OCI-M2 (cell line): ENCODE results near the gene IPO7.
"Not testable (repeated sequence)": the region's sequence is repeated elsewhere in the genome, so short reads cannot be mapped to it uniquely, and the experiment has no call there.

Experiments used
- DNase-seq: peaks from one replicate; lab custom pipeline; 2025; ENCODE audit not compliant: unreplicated experiment; lab: John Stamatoyannopoulos, UW

The IPO7 gene

DNA sequence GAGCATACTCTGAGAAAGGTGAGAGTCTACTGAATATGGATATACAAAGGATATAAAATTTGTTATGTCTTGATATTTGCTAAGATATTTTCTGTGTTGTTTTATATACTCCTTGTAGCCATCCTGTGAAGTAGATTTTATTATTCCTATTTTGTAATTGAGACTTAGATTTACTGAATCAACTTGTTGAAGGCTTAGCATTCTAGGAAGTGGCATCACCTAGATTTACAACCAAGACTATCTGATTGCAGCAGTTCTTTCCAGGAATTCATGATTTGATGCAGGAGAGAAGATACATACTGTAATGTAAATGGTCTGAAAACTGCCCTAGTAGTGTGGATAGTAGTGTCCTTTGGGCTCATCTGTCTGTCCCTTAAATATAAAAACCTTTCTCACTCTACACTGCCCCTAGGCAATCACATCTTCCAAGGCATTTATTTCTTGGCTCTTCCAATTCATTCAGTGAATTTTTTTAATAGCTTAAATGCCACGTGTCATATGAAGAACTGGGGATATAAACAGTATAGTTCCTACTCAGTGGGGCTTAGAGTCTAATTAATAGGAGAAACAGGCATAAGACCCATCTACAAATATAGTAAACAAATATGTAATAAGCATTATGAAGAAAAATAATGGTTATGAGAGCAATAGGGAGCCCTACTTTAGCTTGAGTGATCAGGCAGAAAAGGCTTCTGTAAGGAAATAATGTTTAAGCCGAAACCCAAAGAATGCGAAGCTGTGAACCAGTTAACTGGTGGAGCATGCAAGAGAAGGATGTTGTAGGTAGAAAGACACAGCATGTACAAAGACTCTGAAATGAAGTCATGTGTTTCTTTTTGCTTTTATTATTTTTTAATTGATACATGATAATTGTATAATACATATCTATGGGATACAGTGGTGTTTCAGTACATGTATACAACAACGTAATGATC lies 13.6 kb downstream of the IPO7 start:
- no peak for DNase-seq

DNA sequence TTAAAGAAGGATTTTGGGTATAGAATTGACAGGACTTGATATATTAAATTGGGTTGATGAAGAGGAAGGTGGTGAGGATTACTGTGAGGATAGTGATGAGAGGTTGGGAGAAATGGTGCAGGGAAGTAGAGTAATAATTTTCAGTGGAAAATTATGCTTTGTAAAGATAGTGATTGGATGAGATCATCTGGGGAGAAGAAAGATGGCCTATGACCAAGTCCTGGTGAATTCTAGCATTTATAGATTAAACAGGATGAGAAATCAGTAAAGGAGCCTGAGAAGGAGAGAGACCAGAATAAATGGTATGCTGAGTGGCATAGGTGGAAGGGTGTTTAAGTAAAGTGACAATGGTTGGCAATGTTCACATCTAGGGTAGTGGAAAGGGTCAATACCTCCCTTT lies 15.0 kb downstream of the IPO7 start:
- no peak for DNase-seq

DNA sequence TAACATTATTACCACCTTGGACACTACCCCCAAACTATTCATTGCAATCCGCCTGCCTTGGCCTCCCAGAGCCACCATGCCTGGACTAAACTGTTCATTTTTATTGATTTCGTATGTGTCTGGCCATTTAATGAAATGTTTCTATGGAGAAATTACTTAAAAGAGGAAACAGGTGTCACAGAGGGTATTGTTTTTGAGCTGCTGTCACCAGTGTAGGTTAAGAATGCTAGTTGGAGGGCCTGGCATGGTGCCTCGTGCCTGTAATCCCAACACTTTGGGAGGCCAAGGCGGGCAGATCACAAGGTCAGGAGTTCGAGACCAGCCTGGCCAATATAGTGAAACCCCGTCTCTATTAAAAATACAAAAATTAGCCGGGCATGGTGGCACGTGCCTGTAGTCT lies 17.4 kb downstream of the IPO7 start:
- not testable (repeated sequence) for DNase-seq

DNA sequence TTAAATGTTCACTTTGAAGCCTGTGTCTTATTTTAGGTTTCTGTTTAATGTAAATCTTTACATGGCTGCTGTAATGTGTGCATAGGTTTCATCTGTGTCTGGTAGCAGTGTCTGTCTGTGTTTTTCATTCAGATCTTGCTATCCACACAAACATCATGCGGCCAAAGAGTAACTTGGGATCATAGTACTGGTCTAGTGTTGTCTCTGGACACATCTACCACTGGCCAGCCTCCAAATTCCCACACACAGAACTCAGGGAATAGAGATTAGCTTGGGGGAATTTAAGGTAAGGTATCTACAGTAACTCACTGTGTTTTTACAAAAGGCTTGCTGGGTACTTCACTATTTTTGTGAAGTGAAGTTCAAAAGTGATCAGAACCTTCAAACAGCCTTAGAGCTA lies 44.3 kb downstream of the IPO7 start:
- DNase-seq = no peak

DNA sequence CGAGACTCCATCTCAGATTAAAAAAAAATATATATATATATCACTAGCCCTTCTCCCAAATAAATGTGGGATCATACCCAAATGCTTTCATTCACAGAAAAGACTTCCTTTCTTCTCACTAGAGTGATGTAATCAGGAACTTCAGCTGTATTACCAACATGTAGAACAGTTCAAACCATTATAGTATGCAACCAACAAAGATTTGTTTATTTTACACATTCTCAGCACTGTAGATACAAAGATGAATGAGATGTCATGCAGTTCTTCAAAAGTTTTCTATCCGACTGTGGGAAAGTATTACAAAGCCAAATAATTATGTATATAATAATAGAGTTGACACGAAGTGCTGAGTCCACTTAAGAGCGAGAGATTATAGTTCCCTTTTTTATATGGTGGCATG lies 54.2 kb downstream of the IPO7 start:
- no peak for DNase-seq

DNA sequence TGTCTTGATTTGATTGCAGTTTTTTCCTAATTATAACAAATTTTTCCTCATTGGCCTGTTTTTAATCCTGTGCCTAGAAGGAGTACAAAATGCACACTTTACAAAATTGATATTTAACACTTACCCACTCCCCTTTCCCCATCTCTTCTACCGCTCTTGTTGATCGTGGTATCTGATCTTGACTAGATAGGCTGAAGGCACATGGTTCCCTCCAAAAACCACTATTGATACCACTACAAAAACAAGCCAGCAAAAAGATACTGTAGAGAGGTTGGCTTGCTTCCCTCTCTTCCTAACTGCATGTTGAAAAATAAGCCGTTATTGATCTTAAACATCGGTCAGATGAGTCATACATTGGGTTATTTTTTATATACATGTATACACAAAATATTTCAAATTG lies 61.8 kb downstream of the IPO7 start:
- DNase-seq = no peak

DNA sequence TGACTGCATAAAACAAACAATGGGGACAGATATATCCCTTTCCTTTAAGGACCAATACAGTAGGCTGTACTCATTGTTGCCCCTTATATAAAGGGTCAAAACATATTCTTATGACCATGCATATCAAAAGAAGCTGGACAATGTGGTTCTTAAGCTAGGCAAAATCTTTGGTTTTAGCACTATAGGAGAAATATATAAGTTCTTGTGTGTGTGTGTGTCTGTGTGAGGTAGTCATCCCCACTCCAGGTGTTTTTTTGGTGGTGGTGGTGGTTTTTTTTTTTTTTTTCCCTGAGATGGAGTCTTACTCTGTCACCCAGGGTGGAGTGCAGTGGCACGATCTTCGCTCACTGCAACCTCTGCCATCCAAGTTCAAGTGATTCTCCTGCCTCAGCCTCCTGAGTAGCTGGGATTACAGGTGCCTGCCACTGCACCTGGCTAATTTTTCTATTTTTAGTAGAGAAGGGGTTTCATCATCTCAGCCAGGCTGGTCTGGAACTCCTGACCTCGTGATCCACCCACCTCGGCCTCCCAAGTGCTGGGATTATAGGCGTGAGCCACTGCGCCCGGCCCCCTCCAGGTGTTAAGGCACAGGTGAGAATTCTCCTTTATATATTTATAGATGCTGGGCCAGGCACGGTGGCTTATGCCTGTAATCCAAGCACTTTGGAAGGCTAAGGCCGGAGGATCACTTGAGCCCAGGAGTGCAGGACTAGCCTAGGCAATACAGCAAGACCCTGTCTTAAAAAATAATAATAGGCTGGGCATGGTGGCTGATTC lies 64.3 kb downstream of the IPO7 start:
- DNase-seq = no peak

DNA sequence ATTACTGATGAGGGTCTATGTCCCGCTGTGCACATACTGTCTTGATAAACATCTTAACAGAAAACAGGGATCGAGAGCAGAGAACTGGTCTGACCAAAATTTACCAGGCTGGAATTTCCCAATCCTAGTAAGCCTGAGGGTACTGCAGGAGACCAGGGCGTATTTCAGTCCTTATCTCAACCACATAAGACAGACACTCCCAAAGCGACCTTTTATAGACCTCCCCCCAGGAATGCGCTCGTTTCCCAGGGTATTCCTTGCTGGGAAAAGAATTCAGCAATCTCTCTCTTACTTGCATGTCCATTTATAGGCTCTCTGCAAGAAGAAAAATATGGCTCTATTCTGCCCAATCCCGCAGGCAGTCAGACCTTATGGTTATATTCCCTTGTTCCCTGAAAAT lies 67.6 kb downstream of the IPO7 start:
- not testable (repeated sequence) for DNase-seq

DNA sequence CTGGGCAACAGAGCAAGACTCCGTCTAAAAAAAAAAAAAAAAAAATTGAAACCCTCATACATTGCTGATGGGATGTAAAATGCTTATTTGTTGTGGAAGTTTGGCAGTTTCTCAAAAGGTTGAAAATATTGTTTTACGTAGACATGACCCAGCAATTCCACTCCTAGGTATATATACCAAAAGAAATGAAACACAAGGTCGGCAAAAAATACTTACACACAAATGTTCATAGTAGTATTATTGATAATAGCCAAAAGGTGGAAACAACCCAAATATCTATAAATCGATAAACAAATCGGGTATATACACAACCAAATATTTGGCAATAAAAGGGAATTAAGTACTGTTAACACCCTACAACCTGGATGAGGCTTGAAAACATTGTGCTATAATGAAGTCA lies 71.3 kb downstream of the IPO7 start:
- DNase-seq = no peak

DNA sequence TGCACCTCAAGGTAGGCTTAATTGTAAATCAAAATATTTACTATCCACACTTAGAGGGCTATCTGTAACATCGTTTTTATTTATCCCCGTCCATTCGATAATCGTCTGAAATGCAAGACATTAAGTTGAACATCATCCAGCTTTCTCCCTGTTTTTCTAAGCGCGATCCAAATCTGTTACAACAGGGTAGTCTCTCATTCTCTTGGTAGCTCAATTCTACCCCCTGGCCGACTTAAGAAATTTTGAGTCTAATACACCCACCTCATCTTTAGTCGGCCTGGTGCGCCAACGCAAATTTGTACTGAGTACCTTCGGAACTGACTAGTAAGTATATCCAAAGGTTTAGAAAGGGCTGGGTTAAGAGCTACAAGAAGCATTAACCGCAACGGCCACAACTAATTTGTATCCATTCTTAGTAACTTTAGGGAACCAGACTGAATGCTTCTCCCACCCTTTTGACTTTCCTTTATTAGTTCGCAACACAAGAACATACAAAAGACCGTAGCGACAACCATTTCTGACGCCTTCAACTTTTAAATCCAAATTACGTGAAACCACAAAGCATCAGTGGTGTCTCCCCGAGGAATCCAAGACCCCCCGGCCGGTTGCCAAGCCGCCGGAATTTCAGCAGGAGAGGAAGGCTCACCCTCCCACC lies 75.3 kb downstream of the IPO7 start:
- DNase-seq = no peak

DNA sequence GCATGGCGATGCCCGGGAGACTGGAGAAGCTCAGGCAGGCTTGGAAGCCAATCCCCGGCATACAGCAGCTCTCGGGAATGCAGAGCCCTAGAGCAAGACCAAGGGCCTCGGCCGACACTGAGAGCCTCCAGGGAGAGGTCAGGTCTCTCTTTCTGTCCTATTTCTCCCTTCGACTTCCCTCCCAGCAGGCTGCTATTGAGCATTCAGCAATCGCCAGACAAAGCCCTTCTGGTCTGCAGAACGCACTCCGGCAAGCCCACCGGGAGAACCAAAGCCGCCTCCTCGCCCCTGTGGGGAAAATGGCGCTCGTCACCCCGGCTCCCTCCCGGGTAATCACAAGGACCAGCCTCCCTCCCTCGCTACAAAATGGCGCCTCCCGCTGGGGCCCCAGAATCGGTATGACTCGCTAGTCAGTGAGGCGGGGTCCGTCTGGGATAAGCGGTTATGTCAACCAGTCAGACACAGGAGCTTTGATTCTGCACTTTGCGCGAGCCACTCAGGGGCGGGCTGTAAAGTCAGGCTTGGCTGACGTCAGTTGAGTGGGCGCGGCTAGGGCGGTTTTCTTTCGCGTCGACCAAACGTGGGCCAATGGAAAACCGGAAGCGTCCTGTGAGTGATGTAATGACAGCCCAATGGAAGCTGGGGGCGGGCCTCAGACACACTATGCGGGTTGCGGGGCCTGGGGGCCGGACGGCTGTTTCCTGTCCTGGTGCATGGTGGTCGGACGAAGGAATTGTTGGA lies 76.0 kb downstream of the IPO7 start, which contains the start of gene ZNF143:
ZNF143 (plus strand) TSS at position 691 of the 741 bp plus-strand sequence. CDS start 10,297 bp downstream, outside the sequence.
- peak; percentile 96 for DNase-seq

DNA sequence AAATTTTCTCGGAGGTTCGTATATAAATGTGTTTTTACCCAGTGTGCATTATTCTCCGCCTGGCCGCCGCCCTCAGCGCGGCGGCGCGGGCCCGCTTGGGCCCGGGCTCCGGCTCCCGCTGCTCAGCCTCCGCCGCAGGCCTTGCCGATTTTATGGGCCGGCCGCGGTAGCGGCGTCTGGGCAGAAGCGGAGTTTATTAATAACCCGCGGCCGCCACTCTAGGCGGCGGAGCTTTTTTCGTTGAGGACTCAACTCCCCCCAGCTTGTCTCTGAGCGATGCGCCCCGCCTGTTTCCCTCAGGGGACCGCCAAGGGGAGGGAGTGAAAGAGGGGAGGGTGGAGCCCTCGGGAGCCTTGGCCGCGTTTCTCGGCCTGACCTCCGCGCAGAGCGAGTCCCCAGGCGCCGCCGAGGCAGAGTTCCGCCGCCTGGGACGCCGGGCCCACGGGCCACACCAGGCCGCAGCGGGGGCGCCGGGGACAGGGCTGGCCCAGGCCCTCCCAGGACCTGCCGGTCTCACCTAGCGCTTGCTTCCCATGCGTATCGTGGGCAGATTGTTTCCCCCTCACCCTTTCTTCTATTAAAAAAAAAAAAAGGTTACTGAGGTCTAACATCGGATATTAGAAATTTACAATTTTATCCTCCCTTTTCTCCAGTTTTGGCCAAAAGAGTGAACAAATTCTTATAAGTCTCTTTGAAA lies 76.8 kb downstream of the IPO7 start:
- peak; percentile 81 for DNase-seq

DNA sequence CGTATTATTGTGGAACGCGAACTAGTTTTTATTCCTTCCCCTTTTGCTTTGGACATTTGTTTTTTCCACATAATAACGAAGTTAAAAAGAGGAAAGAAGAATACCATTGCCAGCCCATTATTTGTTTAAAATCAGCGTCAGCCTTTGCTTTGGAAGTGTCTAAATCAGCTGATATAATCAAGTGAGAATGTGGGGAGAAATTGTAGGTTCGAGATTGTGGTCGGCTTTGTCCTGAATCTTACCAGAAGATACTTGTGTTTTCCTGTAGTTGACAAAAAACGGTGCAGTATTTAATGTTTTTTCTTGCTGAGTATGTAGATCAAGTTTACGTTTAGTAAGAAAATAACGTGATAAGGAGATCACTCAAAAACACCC lies 77.3 kb downstream of the IPO7 start:
- DNase-seq = no peak

DNA sequence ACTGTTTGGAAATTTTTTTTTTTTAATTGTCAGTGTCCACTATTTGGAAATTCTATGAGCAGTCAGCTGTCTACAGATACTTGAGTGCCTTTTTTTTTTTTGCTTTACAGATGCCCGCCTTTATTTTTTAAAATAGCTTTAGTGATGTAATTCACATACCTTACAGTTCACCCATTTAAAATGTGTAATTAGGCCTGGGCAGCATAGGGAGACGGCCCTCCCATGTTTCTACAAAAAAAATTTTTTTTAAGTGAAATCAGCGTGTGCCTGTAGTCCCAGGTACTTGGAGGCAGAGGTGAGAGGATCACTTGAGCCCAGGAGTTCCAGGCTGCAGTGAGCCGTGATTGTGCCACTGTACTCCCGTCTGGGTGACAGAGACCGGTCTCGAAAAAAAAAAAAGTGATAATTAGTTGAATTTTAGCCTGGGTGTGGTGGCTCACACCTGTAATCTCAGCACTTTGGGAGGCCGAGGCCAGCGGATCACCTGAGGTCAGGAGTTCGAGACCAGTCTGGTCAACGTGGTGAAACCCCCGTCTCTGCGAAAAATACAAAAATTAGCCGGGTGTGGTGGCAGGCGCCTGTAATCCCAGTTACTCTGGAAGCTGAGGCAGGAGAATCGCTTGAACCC lies 77.8 kb downstream of the IPO7 start:
- no peak for DNase-seq

DNA sequence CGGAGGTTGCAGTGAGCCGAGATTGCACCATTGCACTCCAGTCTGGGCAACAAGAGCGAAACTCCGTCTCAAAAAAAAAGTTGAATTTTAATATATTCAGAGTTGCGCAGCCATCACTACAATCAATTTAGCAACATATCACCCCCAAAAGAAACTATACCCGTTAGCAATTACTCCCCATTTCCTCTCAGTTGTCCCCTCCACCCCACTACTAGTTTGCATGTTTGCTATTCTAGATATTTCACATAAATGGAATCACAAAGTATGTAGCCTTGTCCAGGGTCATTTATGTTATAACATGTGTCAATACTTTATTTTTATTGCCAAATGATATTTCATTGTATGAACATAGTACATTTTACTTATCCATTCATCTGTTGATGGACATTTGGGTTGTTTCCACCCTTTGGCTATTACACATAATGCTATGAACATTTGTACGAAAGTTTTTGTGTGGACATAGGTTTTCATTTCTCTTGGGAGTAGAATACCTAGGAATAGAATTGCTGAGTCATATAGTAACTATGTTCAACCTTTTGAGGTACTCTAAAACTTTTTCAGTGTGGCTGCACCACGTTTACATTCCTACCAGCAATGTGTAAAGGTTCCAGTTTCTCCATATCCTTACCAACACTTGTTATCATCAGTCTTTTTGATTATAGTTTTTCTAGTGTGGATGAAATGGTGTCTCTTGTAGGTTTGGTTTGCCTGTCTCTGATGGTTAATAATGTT lies 78.5 kb downstream of the IPO7 start:
- DNase-seq = no peak

DNA sequence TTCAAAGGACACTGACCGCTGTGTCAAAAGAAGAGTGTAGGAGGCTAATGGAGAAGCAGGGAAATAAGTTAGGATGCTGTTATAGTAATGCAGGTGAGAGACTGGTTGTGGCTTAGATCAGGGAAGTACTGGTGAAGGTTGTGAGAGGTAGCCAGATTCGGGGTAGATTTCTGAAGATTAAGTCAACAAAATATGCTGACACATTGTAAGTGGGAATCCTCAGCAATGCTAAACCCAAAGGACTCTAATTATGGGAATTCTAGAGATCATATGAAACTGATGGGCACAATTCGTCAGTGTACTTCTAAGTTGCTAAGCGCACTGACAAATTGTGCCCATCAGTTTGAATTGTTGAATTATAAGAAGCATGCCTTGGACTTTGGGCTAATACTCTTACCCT lies 86.3 kb downstream of the IPO7 start:
- no peak for DNase-seq

DNA sequence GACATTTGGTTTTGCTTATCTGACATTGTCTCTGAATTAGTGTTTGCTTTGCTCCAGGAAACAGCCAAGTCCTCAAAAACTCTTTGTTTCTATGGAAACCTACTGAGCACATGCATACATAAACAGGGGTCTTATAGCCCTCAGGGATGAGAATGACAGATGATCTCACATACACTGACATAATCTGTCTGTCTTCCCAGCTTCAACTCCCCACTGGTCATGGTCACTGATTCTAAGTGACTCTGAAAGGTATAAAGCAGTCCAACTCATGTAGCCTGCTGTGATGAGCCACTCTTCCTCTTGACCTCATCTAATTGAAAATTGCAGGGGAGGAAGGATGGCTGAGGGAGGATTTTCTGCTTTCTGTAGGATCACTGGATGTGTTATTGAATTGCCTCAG lies 89.0 kb downstream of the IPO7 start:
- DNase-seq = no peak

DNA sequence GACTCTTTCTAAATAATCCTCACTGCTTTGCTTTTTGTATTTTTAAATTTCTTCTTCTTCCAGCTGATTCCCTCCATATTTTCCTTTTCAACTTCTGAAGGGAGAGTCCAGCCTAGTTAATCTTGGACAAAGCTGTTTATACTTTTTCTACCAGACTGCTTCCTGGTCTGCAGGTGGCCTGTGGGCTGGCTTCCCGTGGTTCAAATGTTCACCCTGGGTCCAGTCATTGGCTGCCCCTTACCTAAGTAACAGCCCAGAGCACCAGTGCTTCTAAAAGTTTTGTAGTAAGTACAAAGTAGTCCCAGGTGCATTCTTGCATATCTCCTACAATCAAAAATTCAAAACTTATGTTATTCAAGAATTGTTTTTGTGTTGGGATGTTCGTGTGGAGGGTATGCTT lies 95.4 kb downstream of the IPO7 start:
- DNase-seq = no peak

DNA sequence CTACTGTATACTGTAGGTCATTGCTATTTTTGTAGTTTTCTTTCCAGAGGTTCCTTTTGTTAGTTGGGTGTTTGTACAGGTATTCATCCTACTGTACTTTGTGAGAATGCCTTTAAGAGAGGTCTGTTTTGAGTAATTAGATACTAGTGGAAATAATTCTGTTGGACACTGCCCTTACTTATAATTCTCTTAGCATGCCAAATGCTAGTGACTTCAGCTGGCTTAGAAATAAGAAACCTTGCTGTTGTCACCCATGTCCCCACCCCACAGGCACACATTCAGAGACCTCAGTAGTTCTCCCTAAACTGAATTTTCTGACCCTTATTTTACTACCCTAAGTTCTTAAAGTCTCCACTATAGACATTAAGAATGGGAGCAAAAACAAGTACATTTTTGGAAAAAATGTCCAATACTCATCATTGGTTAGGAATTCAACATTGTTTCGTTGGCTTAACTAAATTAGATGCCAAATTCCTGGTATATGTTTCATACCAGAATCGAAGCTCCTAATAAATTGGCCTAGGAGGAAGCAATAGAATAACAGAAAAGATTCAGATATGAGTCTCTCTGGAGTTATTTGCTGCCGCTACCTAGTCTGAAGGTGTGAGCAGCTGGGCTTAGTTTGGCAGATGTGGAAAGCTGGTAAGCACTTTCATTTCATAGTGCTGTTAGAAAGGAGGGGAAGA lies 104.8 kb downstream of the IPO7 start:
- no peak for DNase-seq
